Measurements from ENCODE around the gene ADAMTS16.

DNA sequence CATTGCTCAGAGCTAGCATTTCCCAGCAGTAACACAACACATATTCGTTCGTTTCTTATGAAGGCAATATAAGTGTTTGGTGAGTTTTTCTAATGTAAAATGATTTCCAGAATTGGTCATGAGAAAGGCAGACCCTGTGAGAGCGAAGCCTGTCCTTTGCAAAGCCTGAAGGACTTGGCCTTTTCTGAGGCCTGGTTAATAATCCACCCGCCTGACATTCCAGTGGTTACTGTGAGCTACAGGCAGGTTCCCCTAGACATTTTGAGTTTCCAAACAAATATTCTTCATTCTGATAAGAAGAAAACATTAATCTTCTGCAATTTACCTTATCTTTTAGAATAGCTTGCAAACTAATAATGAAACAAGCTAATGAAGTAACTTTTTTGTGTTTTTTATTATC lies 38.0 kb downstream of the ADAMTS16 start:
- TF ChIP-seq, protein P1, sequence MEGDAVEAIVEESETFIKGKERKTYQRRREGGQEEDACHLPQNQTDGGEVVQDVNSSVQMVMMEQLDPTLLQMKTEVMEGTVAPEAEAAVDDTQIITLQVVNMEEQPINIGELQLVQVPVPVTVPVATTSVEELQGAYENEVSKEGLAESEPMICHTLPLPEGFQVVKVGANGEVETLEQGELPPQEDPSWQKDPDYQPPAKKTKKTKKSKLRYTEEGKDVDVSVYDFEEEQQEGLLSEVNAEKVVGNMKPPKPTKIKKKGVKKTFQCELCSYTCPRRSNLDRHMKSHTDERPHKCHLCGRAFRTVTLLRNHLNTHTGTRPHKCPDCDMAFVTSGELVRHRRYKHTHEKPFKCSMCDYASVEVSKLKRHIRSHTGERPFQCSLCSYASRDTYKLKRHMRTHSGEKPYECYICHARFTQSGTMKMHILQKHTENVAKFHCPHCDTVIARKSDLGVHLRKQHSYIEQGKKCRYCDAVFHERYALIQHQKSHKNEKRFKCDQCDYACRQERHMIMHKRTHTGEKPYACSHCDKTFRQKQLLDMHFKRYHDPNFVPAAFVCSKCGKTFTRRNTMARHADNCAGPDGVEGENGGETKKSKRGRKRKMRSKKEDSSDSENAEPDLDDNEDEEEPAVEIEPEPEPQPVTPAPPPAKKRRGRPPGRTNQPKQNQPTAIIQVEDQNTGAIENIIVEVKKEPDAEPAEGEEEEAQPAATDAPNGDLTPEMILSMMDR (IDR thresholded peaks at IDR 0.05; ENCODE audit: extremely low read depth in 1 of 2, insufficient read depth in 1 of 2, low read depth in 1 of 2, low read length in 2 of 2): no peak
- TF ChIP-seq POLR2AphosphoS5 (IDR thresholded peaks at IDR 0.05; ENCODE audit: insufficient read depth, low read depth, low read length) (no peak), FOS (IDR thresholded peaks at IDR 0.05; ENCODE audit: borderline replicate concordance, insufficient read depth, low read length) (no peak), POLR2A (IDR thresholded peaks at IDR 0.05; ENCODE audit: low read depth, low read length) (no peak)
- TF ChIP-seq, protein P2, sequence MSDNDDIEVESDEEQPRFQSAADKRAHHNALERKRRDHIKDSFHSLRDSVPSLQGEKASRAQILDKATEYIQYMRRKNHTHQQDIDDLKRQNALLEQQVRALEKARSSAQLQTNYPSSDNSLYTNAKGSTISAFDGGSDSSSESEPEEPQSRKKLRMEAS (IDR thresholded peaks at IDR 0.05; ENCODE audit: insufficient read depth, insufficient read length): no peak

All from endothelial cell of umbilical vein (primary cell).